T-cell (primary cell): ENCODE results near the gene EXOC3L4. TPM values are rescaled to one million over a fixed set of nuclear protein-coding genes. Genes with fewer than 3 reads are reported as not detected.

Experiments used
- ATAC-seq, 4 experiments: fragments of 200-7000 bp in 3 of 4; fragments of 150-1000 bp in 1 of 4; cut with Tn5 transposase; replicated peaks in 1 of 4; 1 replicate in 3 of 4; 2 replicates in 1 of 4; pipeline ENCODE4 v1.10.0; 2021; ENCODE audit warnings: moderate library complexity in 3 of 4, mild to moderate bottlenecking in 2 of 4, moderate number of reproducible peaks in 1 of 4
- CTCF ChIA-PET, 2 donors: fragments of 300-600 bp; sonication (Branson Sonifier 250); formaldehyde crosslinking; loops; one replicate each; lab custom pipeline; 2022; ENCODE audit warnings: antibody characterized with exemption in 2 of 2; lab: Charles Lee
- POLR2A ChIA-PET, 2 donors: fragments of 300-600 bp; sonication (Branson Sonifier 250); formaldehyde crosslinking; loops; one replicate each; lab custom pipeline; 2022; ENCODE audit warnings: antibody characterized with exemption in 2 of 2; lab: Charles Lee
- DNase-seq, 35 experiments: peaks; one replicate each; pipeline versions ENCODE4 v3.0.0 to v3.0.0-alpha.2; 2013 to 2023
- H3K27ac ChIP-seq: one replicate; pipeline ENCODE4 v1.5.1; 2013; ENCODE audit warnings: low read length
- H3K27me3 ChIP-seq, 2 experiments: replicated peaks in 1 of 2; 1 replicate in 1 of 2; 2 replicates in 1 of 2; pipeline versions ENCODE4 v1.6.1 to v1.7.0; 2013; ENCODE audit warnings: low read length in 1 of 2, mixed read lengths in 1 of 2; ENCODE audit not compliant: control insufficient read depth in 2 of 2, insufficient read depth in 2 of 2; ENCODE audit errors: extremely low read depth in 1 of 2
- H3K36me3 ChIP-seq, 2 donors: 1 replicate in 1 of 2; 2 replicates in 1 of 2; pipeline versions ENCODE4 v1.6.1 to v1.7.0; 2013; ENCODE audit warnings: low read length in 1 of 2; ENCODE audit not compliant: control insufficient read depth in 2 of 2, insufficient read depth in 1 of 2; ENCODE audit errors: extremely low read depth in 1 of 2
- H3K4me1 ChIP-seq, 2 experiments: 1 replicate in 1 of 2; 2 replicates in 1 of 2; pipeline versions ENCODE4 v1.6.1 to v1.7.0; 2013; ENCODE audit warnings: low read length in 2 of 2, mixed read lengths in 1 of 2; ENCODE audit not compliant: insufficient read depth in 2 of 2, control insufficient read depth in 1 of 2; ENCODE audit errors: extremely low read depth in 1 of 2
- H3K4me3 ChIP-seq, 2 donors: 1 replicate in 1 of 2; 2 replicates in 1 of 2; pipeline versions ENCODE4 v1.5.1 to v1.7.0; 2013; ENCODE audit warnings: mild to moderate bottlenecking in 2 of 2, low read length in 1 of 2, moderate library complexity in 1 of 2; ENCODE audit not compliant: control insufficient read depth in 1 of 2; ENCODE audit errors: extremely low read depth in 1 of 2
- H3K9me3 ChIP-seq: 2 replicates; pipeline ENCODE4 v1.7.0; 2013
- H3K27ac Mint-ChIP-seq, 2 donors: one replicate each; pipeline ENCODE4 v1.8.0; 2020 to 2021; ENCODE audit warnings: mild to moderate bottlenecking in 2 of 2, mixed read lengths in 2 of 2
- H3K27me3 Mint-ChIP-seq, 2 donors: one replicate each; pipeline ENCODE4 v1.8.0; 2021 to 2022; ENCODE audit warnings: mixed read lengths in 2 of 2
- H3K36me3 Mint-ChIP-seq: one replicate; pipeline ENCODE4 v1.8.0; 2021; ENCODE audit warnings: mixed read lengths
- H3K4me1 Mint-ChIP-seq, 3 donors: one replicate each; pipeline ENCODE4 v1.8.0; 2020 to 2022; ENCODE audit warnings: mixed read lengths in 3 of 3, mild to moderate bottlenecking in 1 of 3
- H3K4me3 Mint-ChIP-seq, 3 donors: one replicate each; pipeline ENCODE4 v1.8.0; 2020 to 2022; ENCODE audit warnings: mild to moderate bottlenecking in 3 of 3, mixed read lengths in 3 of 3, moderate library complexity in 3 of 3
- H3K9me3 Mint-ChIP-seq, 3 donors: one replicate each; pipeline ENCODE4 v1.8.0; 2020 to 2022; ENCODE audit warnings: mixed read lengths in 3 of 3
- WGBS: methylation state at CpG from one replicate; pipeline ENCODE4 v1.1.5; 2013; ENCODE audit warnings: missing lambda C conversion rate; ENCODE audit not compliant: insufficient coverage; 5-methylcytosine and 5-hydroxymethylcytosine counted together
- total RNA-seq, 35 experiments: library from RNA in 6 of 35; stranded (reverse) in 6 of 35; fragments of 120-200 nt in 1 of 35; gene quantifications; one replicate each; pipeline versions ENCODE4 v1.2.1 to v1.2.4 and lab custom pipeline; 2013 to 2026

The EXOC3L4 gene
- total RNA-seq, 5 donors from 2014 or later (not counting 1 experiment from before 2014, with no cell fraction given): 0.25 TPM; not detected in 4

DNA sequence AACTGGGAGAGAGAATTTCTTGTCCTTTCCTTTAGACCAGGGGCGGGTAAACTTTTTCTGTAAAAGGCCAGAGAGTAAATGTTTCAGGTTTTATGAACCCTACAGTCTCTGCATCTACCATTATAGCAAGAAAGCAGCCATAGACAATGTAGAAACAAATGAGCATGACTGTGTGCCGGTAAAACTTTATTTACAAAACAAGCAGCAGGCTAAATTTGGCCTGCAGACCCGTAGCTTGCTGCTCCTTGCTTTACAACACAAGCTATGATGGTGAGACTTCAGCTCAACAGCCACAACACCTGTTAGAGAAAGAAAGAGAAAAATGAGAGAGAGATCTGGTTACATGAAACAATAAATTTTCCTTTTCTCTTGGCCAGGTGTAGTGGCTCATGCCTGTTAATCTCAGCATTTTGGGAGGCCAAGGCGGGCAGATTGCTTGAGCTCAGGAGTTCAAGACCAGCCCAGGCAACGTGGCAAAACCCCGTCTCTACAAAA, 33.0 kb upstream of the EXOC3L4 start:
- Mint-ChIP-seq H3K4me3 (no peak overlapping the region), H3K4me1 (peaks cover 0 to 5% (median 0%) of the 10 kb centered on the region in 3 donors), H3K36me3 (no peaks in the 10 kb centered on the region), H3K27me3 (peaks cover 13 to 15% of the 10 kb centered on the region in 2 donors), H3K27ac (no peak overlapping the region), H3K9me3 (no peaks in the 10 kb centered on the region)
- CTCF ChIA-PET: no interaction called here
- Histone ChIP-seq H3K27ac (no peak overlapping the region), H3K27me3 (peaks cover 15 to 38% of the 10 kb centered on the region in 2 experiments), H3K36me3 (no peaks in the 10 kb centered on the region), H3K4me1 (peaks cover 2 to 13% of the 10 kb centered on the region in 2 experiments), H3K4me3 (no peak overlapping the region), H3K9me3 (no peaks in the 10 kb centered on the region)
- 66% methylated on average over 4 of the region's 6 CpGs for WGBS
- POLR2A ChIA-PET: no interaction called here
- ATAC-seq: no peak
- DNase-seq: no peak

DNA sequence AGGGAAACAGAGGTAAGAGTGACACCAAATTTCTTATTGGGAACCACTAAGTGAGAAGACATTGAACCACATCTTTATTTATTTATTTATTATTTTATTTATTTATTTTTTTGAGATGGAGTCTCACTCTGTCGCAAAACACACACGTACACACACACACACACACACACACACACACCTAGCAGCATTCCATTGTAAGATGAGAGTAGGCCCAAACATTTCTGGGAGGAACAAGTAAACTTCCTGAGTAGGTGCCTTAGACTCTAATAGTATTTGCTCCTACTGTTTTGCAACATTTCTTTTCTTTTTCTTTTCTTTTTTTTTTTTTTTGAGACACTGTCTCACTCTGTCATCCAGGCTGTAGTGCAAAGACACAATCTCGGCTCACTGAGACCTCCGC, 30.1 kb upstream of the EXOC3L4 start:
- Mint-ChIP-seq H3K9me3 (no peaks in the 10 kb centered on the region), H3K27ac (no peak overlapping the region), H3K4me3 (no peak overlapping the region), H3K27me3 (peaks cover 9 to 18% of the 10 kb centered on the region in 2 donors), H3K36me3 (no peaks in the 10 kb centered on the region), H3K4me1 (no peaks in the 10 kb centered on the region)
- peaks cover 11 to 37% of the 10 kb centered on the region in 2 experiments for H3K27me3 ChIP-seq
- no peak for ATAC-seq
- WGBS: no CpG with 5 or more reads among the region's 4 CpGs
- no peak overlapping the region for H3K27ac ChIP-seq
- H3K4me1 ChIP-seq: no peaks in the 10 kb centered on the region
- no peaks in the 10 kb centered on the region for H3K9me3 ChIP-seq
- H3K36me3 ChIP-seq: no peaks in the 10 kb centered on the region
- ChIA-PET POLR2A (no interaction called here), CTCF (no interaction called here)
- DNase-seq: no peak
- no peak overlapping the region for H3K4me3 ChIP-seq

- ChIA-PET CTCF (no interaction called here), POLR2A (no interaction called here)
- no peak overlapping the region for H3K27ac Mint-ChIP-seq
- Histone ChIP-seq H3K27ac (no peak overlapping the region), H3K27me3 (peaks cover 7 to 36% of the 10 kb centered on the region in 2 experiments), H3K36me3 (no peaks in the 10 kb centered on the region), H3K9me3 (no peaks in the 10 kb centered on the region), H3K4me1 (no peaks in the 10 kb centered on the region), H3K4me3 (no peak overlapping the region)
- ATAC-seq (no peak), DNase-seq (no peak)
- H3K36me3 Mint-ChIP-seq: no peaks in the 10 kb centered on the region
- no peak overlapping the region for H3K4me3 Mint-ChIP-seq
- no peaks in the 10 kb centered on the region for H3K9me3 Mint-ChIP-seq
- 70% methylated on average over 3 of the region's 12 CpGs for WGBS
- H3K4me1 Mint-ChIP-seq: no peaks in the 10 kb centered on the region
- H3K27me3 Mint-ChIP-seq: peaks cover 8 to 20% of the 10 kb centered on the region in 2 donors
Observed at GRCh38 chr14:103064978-103065377, 29.5 kb upstream of the EXOC3L4 start.

- Mint-ChIP-seq H3K27ac (no peak overlapping the region), H3K36me3 (no peaks in the 10 kb centered on the region), H3K27me3 (peaks cover 4 to 17% of the 10 kb centered on the region in 2 donors), H3K4me3 (no peak overlapping the region), H3K9me3 (no peaks in the 10 kb centered on the region), H3K4me1 (no peaks in the 10 kb centered on the region)
- H3K27ac ChIP-seq: no peak overlapping the region
- 100% methylated on average over 2 of the region's 7 CpGs for WGBS
- ChIA-PET CTCF (interaction anchor here in 1 of 2 donors (0.8 kb wide), 1 partner anchor 371 kb away, joined by 3 read pairs; no protein-coding TSS in a partner anchor), POLR2A (interaction anchor here in 1 of 2 donors (0.6 kb wide), 1 partner anchor 258 kb away, joined by 6 read pairs; no protein-coding TSS in a partner anchor)
- H3K4me1 ChIP-seq: no peaks in the 10 kb centered on the region
- DNase-seq (no peak), ATAC-seq (no peak)
- no peaks in the 10 kb centered on the region for H3K36me3 ChIP-seq
- H3K4me3 ChIP-seq: no peak overlapping the region
- H3K27me3 ChIP-seq: peaks cover 4 to 41% of the 10 kb centered on the region in 2 experiments
- H3K9me3 ChIP-seq: no peaks in the 10 kb centered on the region
Observed at GRCh38 chr14:103065861-103066260, 28.7 kb upstream of the EXOC3L4 start.

- DNase-seq: no peak
- no peak for ATAC-seq
- Mint-ChIP-seq H3K4me3 (no peak overlapping the region), H3K4me1 (no peaks in the 10 kb centered on the region), H3K9me3 (no peaks in the 10 kb centered on the region), H3K27me3 (peaks cover 4 to 17% of the 10 kb centered on the region in 2 donors), H3K27ac (no peak overlapping the region), H3K36me3 (no peaks in the 10 kb centered on the region)
- no peaks in the 10 kb centered on the region for H3K36me3 ChIP-seq
- H3K27ac ChIP-seq: no peak overlapping the region
- CTCF ChIA-PET: interaction anchor here in 1 of 2 donors (0.8 kb wide), 1 partner anchor 372 kb away, joined by 3 read pairs; no protein-coding TSS in a partner anchor
- POLR2A ChIA-PET: interaction anchor here in 1 of 2 donors (0.6 kb wide), 1 partner anchor 258 kb away, joined by 6 read pairs; no protein-coding TSS in a partner anchor
- H3K4me1 ChIP-seq: no peaks in the 10 kb centered on the region
- H3K4me3 ChIP-seq: no peak overlapping the region
- peaks cover 4 to 42% of the 10 kb centered on the region in 2 experiments for H3K27me3 ChIP-seq
- no peaks in the 10 kb centered on the region for H3K9me3 ChIP-seq
- 67% methylated on average over 2 of the region's 9 CpGs for WGBS
Observed at GRCh38 chr14:103066399-103066798, 28.1 kb upstream of the EXOC3L4 start.

DNA sequence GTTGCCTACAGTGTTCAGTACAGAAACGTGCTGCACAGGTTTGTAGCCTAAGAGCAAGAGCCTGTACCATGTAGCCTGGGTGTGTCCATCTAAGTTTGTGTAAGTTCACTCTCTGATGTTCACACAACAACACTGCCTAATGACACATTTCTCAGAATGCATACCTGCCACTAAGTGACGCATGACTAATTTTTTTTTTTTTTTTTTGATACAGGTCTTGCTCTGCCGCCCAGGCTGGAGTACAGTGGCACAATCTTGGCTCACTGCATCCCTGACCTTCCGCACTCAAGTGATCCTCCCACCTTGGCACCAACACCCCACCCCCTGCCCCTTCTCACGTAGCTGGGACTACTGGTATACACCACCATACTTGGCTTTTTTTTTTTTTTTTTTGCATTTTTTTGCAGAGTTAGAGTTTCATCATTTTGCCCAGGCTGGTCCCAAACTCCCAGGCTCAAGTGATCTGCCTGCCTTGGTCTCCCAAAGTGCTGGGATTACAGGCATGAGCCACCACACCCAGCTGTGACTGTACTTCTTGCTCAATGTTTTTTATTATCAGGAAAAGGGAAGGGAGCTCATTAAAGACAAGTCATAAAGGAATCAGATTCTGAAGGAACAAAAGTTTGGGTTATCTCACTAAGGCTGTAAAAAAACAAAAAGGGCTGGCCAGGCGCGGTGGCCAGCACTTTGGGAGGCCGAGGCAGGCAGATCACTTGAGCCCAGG, 27.1 kb upstream of the EXOC3L4 start:
- ATAC-seq (no peak), DNase-seq (no peak)
- peaks cover 0 to 44% of the 10 kb centered on the region in 2 experiments for H3K27me3 ChIP-seq
- no peaks in the 10 kb centered on the region for H3K36me3 Mint-ChIP-seq
- H3K9me3 Mint-ChIP-seq: no peaks in the 10 kb centered on the region
- no peaks in the 10 kb centered on the region for H3K4me1 ChIP-seq
- ChIA-PET POLR2A (no interaction called here), CTCF (no interaction called here)
- no peaks in the 10 kb centered on the region for H3K9me3 ChIP-seq
- no peaks in the 10 kb centered on the region for H3K36me3 ChIP-seq
- WGBS: 60% methylated on average over 1 of the region's 8 CpGs
- peaks cover 4 to 17% of the 10 kb centered on the region in 2 donors for H3K27me3 Mint-ChIP-seq
- H3K27ac Mint-ChIP-seq: no peak overlapping the region
- no peaks in the 10 kb centered on the region for H3K4me1 Mint-ChIP-seq
- H3K4me3 Mint-ChIP-seq: no peak overlapping the region
- H3K27ac ChIP-seq: no peak overlapping the region
- no peak overlapping the region for H3K4me3 ChIP-seq
